Astrocyte (in vitro differentiated cells and primary cell): ENCODE results near the gene MT1HL1. TPM values are rescaled to one million over a fixed set of nuclear protein-coding genes. Genes with fewer than 3 reads are reported as not detected.

Experiments used
- DNase-seq: peaks from one replicate; pipeline ENCODE4 v3.0.0-alpha.2; 2010; ENCODE audit warnings: low read depth
- FAIRE-seq: peaks from 2 replicates; lab custom pipeline; 2011; peaks lifted over from hg19 to GRCh38; lab: Jason Lieb, UNC
- H2AFZ ChIP-seq: 2 replicates; pipeline ENCODE4 v1.6.0; 2012; ENCODE audit warnings: low read depth, low read length, inconsistent platforms
- H3K27ac ChIP-seq: 2 replicates; pipeline ENCODE4 v1.5.1; 2011; ENCODE audit warnings: low read depth, low read length, inconsistent platforms
- H3K27me3 ChIP-seq: 2 replicates; pipeline ENCODE4 v1.6.0; 2011; ENCODE audit warnings: low read length, inconsistent platforms; ENCODE audit not compliant: insufficient read depth
- H3K36me3 ChIP-seq: 2 replicates; pipeline ENCODE4 v1.5.1; 2011; ENCODE audit warnings: low read length, inconsistent platforms; ENCODE audit not compliant: insufficient read depth
- H3K4me1 ChIP-seq: 2 replicates; pipeline ENCODE4 v1.5.1; 2011; ENCODE audit warnings: low read length, inconsistent platforms; ENCODE audit not compliant: insufficient read depth
- H3K4me2 ChIP-seq: 2 replicates; pipeline ENCODE4 v1.6.0; 2012; ENCODE audit warnings: low read length, inconsistent platforms
- H3K4me3 ChIP-seq: 2 replicates; pipeline ENCODE4 v1.5.1; 2011; ENCODE audit warnings: low read depth, mild to moderate bottlenecking, low read length, inconsistent platforms; ENCODE audit not compliant: insufficient read depth
- H3K79me2 ChIP-seq: 2 replicates; pipeline ENCODE4 v1.6.0; 2012; ENCODE audit warnings: mild to moderate bottlenecking, low read length, inconsistent platforms; ENCODE audit not compliant: insufficient read depth
- H3K9ac ChIP-seq: 2 replicates; pipeline ENCODE4 v1.6.0; 2012; ENCODE audit warnings: mild to moderate bottlenecking, low read length, inconsistent platforms
- H3K9me3 ChIP-seq: 2 replicates; pipeline ENCODE4 v1.5.1; 2012; ENCODE audit warnings: low read depth, mild to moderate bottlenecking, low read length, inconsistent platforms; ENCODE audit not compliant: insufficient read depth
- H4K20me1 ChIP-seq: 2 replicates; pipeline ENCODE4 v1.6.0; 2012; ENCODE audit warnings: low read length, inconsistent platforms; ENCODE audit not compliant: insufficient read depth
- H3K27ac Mint-ChIP-seq: one replicate; pipeline ENCODE4 v1.8.0; 2021; ENCODE audit warnings: mild to moderate bottlenecking, mixed read lengths; ENCODE audit not compliant: unreplicated experiment
- H3K27me3 Mint-ChIP-seq: one replicate; pipeline ENCODE4 v1.8.0; 2021; ENCODE audit warnings: low read depth, mixed read lengths; ENCODE audit not compliant: unreplicated experiment
- H3K36me3 Mint-ChIP-seq: one replicate; pipeline ENCODE4 v1.8.0; 2021; ENCODE audit warnings: low read depth, mixed read lengths; ENCODE audit not compliant: unreplicated experiment
- H3K4me1 Mint-ChIP-seq: one replicate; pipeline ENCODE4 v1.8.0; 2021; ENCODE audit warnings: low read depth, mixed read lengths; ENCODE audit not compliant: unreplicated experiment
- H3K4me3 Mint-ChIP-seq: one replicate; pipeline ENCODE4 v1.8.0; 2021; ENCODE audit warnings: mild to moderate bottlenecking, moderate library complexity, mixed read lengths; ENCODE audit not compliant: unreplicated experiment
- H3K9me3 Mint-ChIP-seq: one replicate; pipeline ENCODE4 v1.8.0; 2021; ENCODE audit warnings: mild to moderate bottlenecking, mixed read lengths; ENCODE audit not compliant: unreplicated experiment
- EZH2 ChIP-seq: IDR thresholded peaks from 2 replicates; pipeline ENCODE4 v1.6.1; 2012; ENCODE audit warnings: mild to moderate bottlenecking, low read length, inconsistent platforms; ENCODE audit not compliant: insufficient read depth
- total RNA-seq: library from RNA; stranded (reverse); gene quantifications from 2 replicates; pipeline ENCODE4 v1.2.1, GENCODE V29; 2021
- TF ChIP-seq, protein P1 (sequence below): IDR thresholded peaks from 2 replicates; pipeline ENCODE4 v1.5.1; 2011; ENCODE audit warnings: low read depth, mild to moderate bottlenecking, inconsistent platforms, low read length, moderate library complexity; ENCODE audit not compliant: insufficient read depth

Gene MT1HL1
- total RNA-seq, 1 donor from 2014 or later = not detected

DNA sequence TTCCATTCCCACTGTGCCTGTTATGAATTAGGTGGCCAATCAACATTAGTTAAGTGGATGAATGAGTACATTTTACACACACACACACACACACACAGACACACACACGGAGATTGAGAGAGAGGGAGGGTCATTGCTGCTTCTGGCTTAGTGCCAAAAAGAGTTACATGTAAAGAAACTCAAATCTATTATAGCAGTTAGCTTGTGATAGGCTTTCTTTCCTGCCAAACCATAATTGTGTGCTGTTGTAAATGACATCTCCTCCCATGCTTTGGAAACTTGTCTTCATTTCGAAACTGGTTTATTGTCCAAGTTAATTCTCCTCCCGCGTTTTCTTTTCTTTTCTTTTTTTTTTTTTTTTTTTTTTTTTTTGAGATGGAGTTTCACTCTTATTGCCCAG is 1.4 kb upstream of the MT1HL1 start:
- TF ChIP-seq, protein P1, sequence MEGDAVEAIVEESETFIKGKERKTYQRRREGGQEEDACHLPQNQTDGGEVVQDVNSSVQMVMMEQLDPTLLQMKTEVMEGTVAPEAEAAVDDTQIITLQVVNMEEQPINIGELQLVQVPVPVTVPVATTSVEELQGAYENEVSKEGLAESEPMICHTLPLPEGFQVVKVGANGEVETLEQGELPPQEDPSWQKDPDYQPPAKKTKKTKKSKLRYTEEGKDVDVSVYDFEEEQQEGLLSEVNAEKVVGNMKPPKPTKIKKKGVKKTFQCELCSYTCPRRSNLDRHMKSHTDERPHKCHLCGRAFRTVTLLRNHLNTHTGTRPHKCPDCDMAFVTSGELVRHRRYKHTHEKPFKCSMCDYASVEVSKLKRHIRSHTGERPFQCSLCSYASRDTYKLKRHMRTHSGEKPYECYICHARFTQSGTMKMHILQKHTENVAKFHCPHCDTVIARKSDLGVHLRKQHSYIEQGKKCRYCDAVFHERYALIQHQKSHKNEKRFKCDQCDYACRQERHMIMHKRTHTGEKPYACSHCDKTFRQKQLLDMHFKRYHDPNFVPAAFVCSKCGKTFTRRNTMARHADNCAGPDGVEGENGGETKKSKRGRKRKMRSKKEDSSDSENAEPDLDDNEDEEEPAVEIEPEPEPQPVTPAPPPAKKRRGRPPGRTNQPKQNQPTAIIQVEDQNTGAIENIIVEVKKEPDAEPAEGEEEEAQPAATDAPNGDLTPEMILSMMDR = no peak
- no peak for TF ChIP-seq EZH2
- no peak overlapping the region for H3K27ac Mint-ChIP-seq
- no peaks in the 10 kb centered on the region for H3K27me3 ChIP-seq
- no peaks in the 10 kb centered on the region for H3K36me3 ChIP-seq
- H3K9ac ChIP-seq = no peak overlapping the region
- H3K4me1 Mint-ChIP-seq = no peaks in the 10 kb centered on the region
- no peaks in the 10 kb centered on the region for H3K36me3 Mint-ChIP-seq
- H3K27ac ChIP-seq = no peak overlapping the region
- no peak overlapping the region for H2AFZ ChIP-seq
- no peaks in the 10 kb centered on the region for H3K4me1 ChIP-seq
- no peak overlapping the region for H3K4me2 ChIP-seq
- no peaks in the 10 kb centered on the region for H4K20me1 ChIP-seq
- peaks cover 17% of the 10 kb centered on the region for H3K27me3 Mint-ChIP-seq
- peaks cover 4% of the 10 kb centered on the region for H3K9me3 ChIP-seq
- DNase-seq (no peak), FAIRE-seq (no peak)
- no peak overlapping the region for H3K4me3 ChIP-seq
- H3K79me2 ChIP-seq = no peaks in the 10 kb centered on the region
- no peak overlapping the region for H3K4me3 Mint-ChIP-seq
- no peaks in the 10 kb centered on the region for H3K9me3 Mint-ChIP-seq

DNA sequence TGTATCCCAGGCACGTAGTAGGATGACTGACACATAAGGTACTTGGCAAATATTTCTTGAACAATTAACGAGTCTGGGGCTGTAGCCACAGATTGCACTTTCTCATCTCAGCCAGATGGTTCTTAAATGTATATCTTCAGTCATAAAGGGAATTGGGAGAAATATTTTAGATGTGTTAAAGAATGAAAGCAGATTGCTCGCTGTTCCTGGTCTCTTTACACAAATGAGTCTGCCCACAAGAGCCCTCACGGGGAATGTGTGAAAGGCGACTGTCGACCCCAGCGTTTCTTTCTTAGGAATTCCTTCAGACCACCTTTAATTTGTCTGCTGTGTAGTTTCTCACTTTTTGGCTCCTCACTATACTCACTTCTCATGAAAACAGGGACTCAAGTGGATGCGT is 725 bp downstream of the MT1HL1 start:
- Mint-ChIP-seq H3K27ac (no peak overlapping the region), H3K4me3 (no peak overlapping the region), H3K36me3 (no peaks in the 10 kb centered on the region), H3K9me3 (no peaks in the 10 kb centered on the region), H3K4me1 (no peaks in the 10 kb centered on the region), H3K27me3 (peaks cover 15% of the 10 kb centered on the region)
- Histone ChIP-seq H3K9me3 (peaks cover 4% of the 10 kb centered on the region), H3K4me3 (no peak overlapping the region), H4K20me1 (no peaks in the 10 kb centered on the region), H3K4me2 (no peak overlapping the region), H3K79me2 (no peaks in the 10 kb centered on the region), H3K9ac (no peak overlapping the region), H3K36me3 (no peaks in the 10 kb centered on the region), H3K27me3 (no peaks in the 10 kb centered on the region), H3K4me1 (no peaks in the 10 kb centered on the region), H3K27ac (no peak overlapping the region), H2AFZ (no peak overlapping the region)
- TF ChIP-seq, protein P1 = no peak
- no peak for TF ChIP-seq EZH2
- DNase-seq (no peak), FAIRE-seq (no peak)

DNA sequence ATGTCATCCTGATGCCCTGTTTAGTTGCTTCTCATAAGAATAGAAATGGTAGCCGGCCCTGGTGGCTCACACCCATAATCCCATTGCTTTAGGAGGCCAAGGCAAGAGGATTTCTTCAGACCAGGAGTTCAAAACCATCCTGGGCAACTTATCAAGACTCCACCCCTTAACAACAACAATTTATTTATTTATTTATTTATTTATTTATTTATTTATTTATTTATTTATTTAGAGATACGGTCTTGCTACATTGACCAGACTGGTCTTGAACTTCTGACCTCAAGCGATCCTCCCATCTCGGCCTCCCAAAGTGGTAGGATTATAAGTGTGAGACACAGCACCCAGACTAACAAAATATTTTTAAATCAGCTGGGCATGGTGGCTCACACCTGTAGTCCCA is 4.0 kb downstream of the MT1HL1 start:
- H3K4me3 Mint-ChIP-seq = no peak overlapping the region
- H3K27ac Mint-ChIP-seq = no peak overlapping the region
- peaks cover 13% of the 10 kb centered on the region for H3K27me3 Mint-ChIP-seq
- Histone ChIP-seq H3K9ac (no peak overlapping the region), H3K27me3 (no peaks in the 10 kb centered on the region), H4K20me1 (no peaks in the 10 kb centered on the region), H3K36me3 (no peaks in the 10 kb centered on the region), H3K9me3 (no peaks in the 10 kb centered on the region), H3K4me1 (no peaks in the 10 kb centered on the region), H2AFZ (no peak overlapping the region), H3K4me2 (no peak overlapping the region), H3K79me2 (no peaks in the 10 kb centered on the region), H3K27ac (no peak overlapping the region), H3K4me3 (no peak overlapping the region)
- peaks cover 6% of the 10 kb centered on the region for H3K9me3 Mint-ChIP-seq
- DNase-seq = no peak
- no peaks in the 10 kb centered on the region for H3K36me3 Mint-ChIP-seq
- FAIRE-seq = no peak
- no peak for TF ChIP-seq EZH2
- TF ChIP-seq, protein P1 = no peak
- H3K4me1 Mint-ChIP-seq = no peaks in the 10 kb centered on the region
